Kidney epithelial cell (primary cell): ENCODE measurements around the gene TRIM25. TPM values are rescaled to one million over a fixed set of nuclear protein-coding genes. Genes with fewer than 3 reads are reported as not detected.

Experiments
- DNase-seq: peaks from one replicate; pipeline ENCODE4 v3.0.0-alpha.2; 2010; ENCODE audit warnings: low read depth
- H3K27me3 ChIP-seq: 2 replicates; pipeline ENCODE4 v1.6.0; 2011; ENCODE audit warnings: low read length; ENCODE audit not compliant: control insufficient read depth, insufficient read depth
- H3K36me3 ChIP-seq: 2 replicates; pipeline ENCODE4 v1.5.1; 2011; ENCODE audit warnings: low read length; ENCODE audit not compliant: control insufficient read depth, insufficient read depth
- H3K4me3 ChIP-seq: 2 replicates; pipeline ENCODE4 v1.5.1; 2011; ENCODE audit warnings: low read depth, mild to moderate bottlenecking, control low read depth, low read length
- CTCF ChIP-seq: IDR thresholded peaks from 2 replicates; pipeline ENCODE4 v1.5.1; 2011; ENCODE audit warnings: mild to moderate bottlenecking, moderate library complexity, low read length, control low read depth, inconsistent platforms; ENCODE audit not compliant: insufficient read depth, poor library complexity, severe bottlenecking
- total RNA-seq: library from RNA; depleted of rRNA; stranded (reverse); fragments of >200 nt; gene quantifications from 2 replicates; pipeline ENCODE4 v1.2.3, GENCODE V29; 2015

Gene TRIM25
- total RNA-seq, 1 donor from 2014 or later = 97.1 TPM

DNA sequence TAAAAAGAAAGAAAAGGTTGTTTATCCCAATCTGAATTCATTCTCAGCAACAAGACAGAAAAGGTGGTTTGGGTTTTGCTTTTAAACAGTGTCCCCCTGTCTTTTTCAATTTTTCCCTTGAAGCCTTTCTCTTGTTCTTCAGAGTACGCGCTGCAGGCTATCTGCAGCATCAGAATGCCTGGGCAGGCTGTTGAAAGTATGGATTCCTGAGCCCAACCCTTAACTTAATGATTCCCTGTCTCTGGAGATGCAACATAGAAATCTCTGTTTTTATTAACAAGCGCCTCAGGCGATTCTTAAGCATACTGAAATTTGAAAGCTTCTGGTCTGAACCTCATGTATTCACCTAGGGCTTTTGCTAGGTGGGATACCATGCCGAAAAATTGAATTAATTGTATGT is 47.8 kb downstream of the TRIM25 start:
- no peak for DNase-seq
- no peak for TF ChIP-seq CTCF
- H3K36me3 ChIP-seq = no peaks in the 10 kb centered on the region

GRCh38 chr17:56863974-56864373 is 49.9 kb downstream of the TRIM25 start:
- Histone ChIP-seq H3K36me3 (no peaks in the 10 kb centered on the region), H3K4me3 (no peak overlapping the region)

More for the DNA sequence above, 47.8 kb downstream of the TRIM25 start:
- no peaks in the 10 kb centered on the region for H3K27me3 ChIP-seq
- no peak overlapping the region for H3K4me3 ChIP-seq

DNA sequence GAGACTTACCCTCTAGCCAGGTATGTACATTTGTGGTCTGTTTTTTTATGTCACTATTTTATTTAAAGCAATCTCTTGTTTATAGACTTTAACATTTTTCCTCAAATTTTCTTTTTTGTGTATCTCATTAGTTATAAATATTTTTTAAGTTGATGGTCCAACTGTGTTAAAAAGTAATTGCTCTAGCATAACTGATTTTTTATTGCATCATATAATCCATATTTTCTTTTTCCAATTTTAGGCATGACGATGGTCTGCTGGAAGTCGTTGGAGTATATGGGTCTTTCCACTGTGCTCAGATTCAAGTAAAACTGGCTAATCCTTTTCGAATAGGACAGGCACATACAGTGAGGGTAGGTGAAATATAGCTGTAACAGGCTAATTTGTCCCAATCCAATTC is 52.0 kb downstream of the TRIM25 start:
- TF ChIP-seq CTCF = no peak
- no peak overlapping the region for H3K4me3 ChIP-seq
- DNase-seq = no peak
- H3K27me3 ChIP-seq = no peaks in the 10 kb centered on the region
- no peaks in the 10 kb centered on the region for H3K36me3 ChIP-seq

More at GRCh38 chr17:56863974-56864373, 49.9 kb downstream of the TRIM25 start:
- no peak for TF ChIP-seq CTCF
- no peaks in the 10 kb centered on the region for H3K27me3 ChIP-seq
- DNase-seq = no peak

DNA sequence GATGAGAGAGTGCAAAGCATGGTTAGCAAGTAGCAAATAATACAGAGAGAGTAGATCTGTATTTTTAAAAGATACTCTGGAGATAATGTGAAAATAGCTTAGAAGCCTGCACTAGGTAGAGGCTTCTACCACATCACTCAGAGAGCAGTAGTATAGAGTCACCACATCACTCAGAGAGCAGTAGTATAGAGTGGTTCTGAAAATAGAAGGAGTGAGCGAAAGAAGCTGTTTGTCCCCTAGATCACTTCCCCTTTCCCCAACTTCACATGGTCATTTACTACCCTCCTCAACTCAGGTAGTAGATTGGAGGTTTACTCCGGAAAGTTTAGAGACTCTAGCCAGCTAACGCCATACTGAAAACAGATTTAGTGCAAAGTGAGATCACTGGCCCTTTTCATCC is 62.8 kb downstream of the TRIM25 start:
- Histone ChIP-seq H3K4me3 (no peak overlapping the region), H3K36me3 (no peaks in the 10 kb centered on the region), H3K27me3 (no peaks in the 10 kb centered on the region)
- no peak for DNase-seq
- no peak for TF ChIP-seq CTCF

GRCh38 chr17:56850591-56850990 is 63.3 kb downstream of the TRIM25 start:
- Histone ChIP-seq H3K36me3 (no peaks in the 10 kb centered on the region), H3K27me3 (no peaks in the 10 kb centered on the region)
- no peak for TF ChIP-seq CTCF

DNA sequence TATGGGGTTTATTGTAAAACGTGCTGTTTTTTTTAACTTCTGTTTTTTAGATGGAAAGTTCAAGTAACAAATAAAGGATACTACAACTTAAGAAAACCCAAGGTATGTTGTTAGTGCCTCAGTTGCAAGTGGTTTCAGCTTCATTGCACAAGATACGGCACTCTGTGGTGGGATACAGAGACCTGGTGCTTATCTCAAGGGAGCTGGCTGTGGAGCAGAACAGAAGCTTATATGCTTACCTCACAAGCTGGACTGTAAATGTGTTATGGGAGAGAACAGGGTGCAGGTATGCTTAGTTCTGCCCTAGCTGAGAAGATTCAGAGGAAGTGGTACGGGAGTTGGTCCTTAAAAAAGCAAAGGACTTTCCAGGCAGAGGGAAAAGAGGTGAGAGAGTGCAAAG is 64.7 kb downstream of the TRIM25 start:
- H3K36me3 ChIP-seq = no peaks in the 10 kb centered on the region
- no peaks in the 10 kb centered on the region for H3K27me3 ChIP-seq
- no peak for DNase-seq
- H3K4me3 ChIP-seq = no peak overlapping the region
- no peak for TF ChIP-seq CTCF

More at GRCh38 chr17:56850591-56850990, 63.3 kb downstream of the TRIM25 start:
- H3K4me3 ChIP-seq = no peak overlapping the region
- DNase-seq = no peak
